NCI-H2227 treated with DMSO at 0.1 percent for 48 hours (cell line): ENCODE measurements around the gene CEACAM8.
"Not testable (repeated sequence)": the region's sequence is repeated elsewhere in the genome, so short reads cannot be mapped to it uniquely, and the experiment has no call there.

Experiments
- DNase-seq: peaks from one replicate; lab custom pipeline; 2025; lab: John Stamatoyannopoulos, UW

CEACAM8 gene

GRCh38 chr19:42544146-42544545, 50.6 kb downstream of the CEACAM8 start:
- no peak for DNase-seq

GRCh38 chr19:42542791-42543190, 51.9 kb downstream of the CEACAM8 start:
- DNase-seq = no peak

- no peak for DNase-seq
Measured at GRCh38 chr19:42540071-42540553, 54.6 kb downstream of the CEACAM8 start.

GRCh38 chr19:42538841-42539709, 55.6 kb downstream of the CEACAM8 start:
- no peak for DNase-seq

- DNase-seq = not testable (repeated sequence)
Measured at GRCh38 chr19:42535276-42535675, 59.4 kb downstream of the CEACAM8 start.

- DNase-seq = no peak
Measured at GRCh38 chr19:42534391-42534790, 60.3 kb downstream of the CEACAM8 start.

GRCh38 chr19:42532891-42533290, 61.8 kb downstream of the CEACAM8 start:
- no peak for DNase-seq

- DNase-seq = no peak
Measured at GRCh38 chr19:42531313-42531712, 63.4 kb downstream of the CEACAM8 start.
